Thyroid gland (tissue), 4 donors: ENCODE data around the gene CCL15.

Experiments
- CTCF ChIP-seq, 6 experiments: fragments of 200-600 bp in 3 of 6; fragments of 450-650 bp in 3 of 6; sonication (generic) in 3 of 6; IDR thresholded peaks; one replicate each; pipeline ENCODE4 v1.5.1; 2016 to 2019; ENCODE audit warnings: antibody characterized with exemption in 6 of 6, mild to moderate bottlenecking in 2 of 6, inconsistent platforms in 1 of 6, moderate library complexity in 1 of 6
- POLR2A ChIP-seq, 2 donors: fragments of 450-650 bp; IDR thresholded peaks; one replicate each; pipeline ENCODE4 v1.6.1; 2017; ENCODE audit warnings: antibody characterized with exemption in 2 of 2, mild to moderate bottlenecking in 2 of 2, moderate library complexity in 1 of 2

- TF ChIP-seq CTCF (IDR thresholded peaks at IDR 0.05) (no peak), POLR2A (IDR thresholded peaks at IDR 0.05) (no peak)
These were observed 48.3 kb upstream of the CCL15 start for GRCh38 chr17:36049643-36050042.
